ENCODE results near the gene RNF31.

The RNF31 gene

DNA sequence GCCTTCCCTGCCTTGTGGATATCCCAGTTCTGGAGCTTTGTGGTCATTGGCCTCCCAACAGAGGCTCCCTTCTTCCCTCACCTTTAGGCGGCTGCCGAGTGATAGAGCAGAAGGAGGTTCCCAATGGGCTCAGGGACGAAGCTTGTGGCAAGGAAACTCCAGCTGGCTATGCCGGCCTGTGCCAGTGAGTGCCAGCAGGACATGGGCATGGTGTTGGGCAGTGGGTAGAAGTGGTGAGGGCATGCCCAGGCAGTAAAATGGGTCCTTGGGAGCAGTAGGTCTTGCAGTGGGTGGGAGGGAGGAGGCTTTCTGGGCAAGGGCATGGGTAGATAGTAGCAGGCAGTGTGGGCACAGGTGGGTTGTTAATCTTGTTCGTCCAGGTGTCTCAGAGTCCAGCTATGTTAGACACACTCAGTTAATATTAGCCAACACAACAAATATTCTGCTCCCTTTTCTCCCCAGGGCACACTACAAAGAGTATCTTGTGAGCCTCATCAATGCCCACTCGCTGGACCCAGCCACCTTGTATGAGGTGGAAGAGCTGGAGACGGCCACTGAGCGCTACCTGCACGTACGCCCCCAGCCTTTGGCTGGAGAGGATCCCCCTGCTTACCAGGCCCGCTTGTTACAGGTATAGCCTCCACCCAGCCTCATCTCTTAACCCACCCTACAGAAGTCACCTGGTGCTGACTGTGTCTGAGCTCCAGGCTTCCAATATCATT lies 12.6 kb downstream of the RNF31 start:
- no peak for FAIRE-seq

DNA sequence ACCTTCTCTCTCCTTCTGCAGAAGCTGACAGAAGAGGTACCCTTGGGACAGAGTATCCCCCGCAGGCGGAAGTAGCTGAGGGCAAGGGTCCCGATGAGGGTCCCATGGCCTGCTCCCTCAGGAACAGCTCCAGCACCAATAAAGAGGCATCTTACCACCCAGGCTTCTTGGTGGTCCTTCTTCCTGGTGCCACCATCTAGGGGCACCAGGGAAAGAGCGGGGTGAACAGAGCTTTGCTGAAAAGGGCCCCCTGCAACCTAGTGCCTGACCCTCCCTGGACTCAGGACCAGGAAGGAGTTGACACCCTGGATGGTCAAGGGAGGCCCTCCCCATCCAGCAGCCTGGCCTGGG lies 13.2 kb downstream of the RNF31 start:
- DNase-seq (ENCODE audit: low spot score) (no peak), FAIRE-seq (no peak)

More for the DNA sequence above, 12.6 kb downstream of the RNF31 start:
- DNase-seq (ENCODE audit: low spot score), result no peak

GRCh38 chr14:24160850-24161804 lies 13.8 kb downstream of the RNF31 start, which contains the start of gene IRF9:
TSS of gene IRF9 (plus strand) at chr14:24161265. CDS start at chr14:24162145, 880 bp downstream.
- peak; percentile 61 for FAIRE-seq
- peak; percentile 86 for DNase-seq (ENCODE audit: low spot score)

DNA sequence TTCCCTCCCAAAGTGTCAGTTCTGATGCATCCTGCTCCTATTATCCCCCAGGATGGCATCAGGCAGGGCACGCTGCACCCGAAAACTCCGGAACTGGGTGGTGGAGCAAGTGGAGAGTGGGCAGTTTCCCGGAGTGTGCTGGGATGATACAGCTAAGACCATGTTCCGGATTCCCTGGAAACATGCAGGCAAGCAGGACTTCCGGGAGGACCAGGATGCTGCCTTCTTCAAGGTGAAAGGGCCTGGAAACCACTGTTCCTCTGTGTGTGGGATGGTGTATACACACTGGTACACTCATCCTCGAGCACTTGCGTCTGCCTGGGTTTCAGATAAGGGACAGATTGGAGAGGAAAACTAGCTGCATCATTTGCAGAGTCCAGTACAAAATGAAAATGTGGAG lies 14.8 kb downstream of the RNF31 start:
- no peak for FAIRE-seq
- no peak for DNase-seq (ENCODE audit: low spot score)

DNA sequence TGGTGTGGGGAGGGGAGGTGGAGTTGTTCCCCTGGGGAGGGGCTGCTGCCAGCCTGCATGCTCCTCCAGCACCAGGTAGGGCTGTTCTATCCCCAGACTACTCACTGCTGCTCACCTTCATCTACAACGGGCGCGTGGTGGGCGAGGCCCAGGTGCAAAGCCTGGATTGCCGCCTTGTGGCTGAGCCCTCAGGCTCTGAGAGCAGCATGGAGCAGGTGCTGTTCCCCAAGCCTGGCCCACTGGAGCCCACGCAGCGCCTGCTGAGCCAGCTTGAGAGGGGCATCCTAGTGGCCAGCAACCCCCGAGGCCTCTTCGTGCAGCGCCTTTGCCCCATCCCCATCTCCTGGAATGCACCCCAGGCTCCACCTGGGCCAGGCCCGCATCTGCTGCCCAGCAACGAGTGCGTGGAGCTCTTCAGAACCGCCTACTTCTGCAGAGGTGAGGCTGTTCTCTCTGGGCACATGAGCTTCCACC lies 17.3 kb downstream of the RNF31 start:
- no peak for FAIRE-seq
- DNase-seq (ENCODE audit: low spot score), result no peak

GRCh38 chr14:24165785-24166184 lies 18.5 kb downstream of the RNF31 start:
- no peak for DNase-seq (ENCODE audit: low spot score)
- FAIRE-seq, result no peak

DNA sequence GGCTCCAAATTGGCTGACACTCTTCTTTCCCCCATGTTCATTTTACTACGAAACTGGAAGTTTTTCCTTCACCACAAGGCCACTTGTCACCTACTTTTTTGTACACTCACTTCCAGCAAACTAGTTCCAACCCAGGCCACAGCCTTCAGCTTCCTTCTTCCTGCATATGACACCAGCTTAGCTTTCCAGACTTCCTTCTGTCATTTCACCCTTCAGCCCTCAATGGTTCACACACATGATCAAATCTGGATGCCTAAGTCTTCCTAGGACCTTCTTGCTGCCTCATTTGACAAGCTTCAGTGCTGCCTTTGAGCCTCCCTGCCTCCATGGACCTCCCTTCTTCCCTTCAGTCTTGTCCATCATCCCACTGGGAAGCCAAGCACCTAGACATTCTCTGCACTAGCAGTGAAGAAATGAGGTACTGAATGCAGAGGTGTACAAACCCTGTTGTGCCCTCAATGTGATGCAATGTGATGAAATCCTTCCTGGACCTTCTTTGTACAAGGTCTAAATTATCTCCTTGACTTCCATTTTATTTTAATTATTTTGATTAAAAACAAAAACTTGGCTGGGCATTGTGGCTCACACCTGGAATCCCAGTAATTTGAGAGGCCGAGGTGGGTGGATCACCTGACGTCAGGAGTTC lies 20.3 kb downstream of the RNF31 start:
- DNase-seq (ENCODE audit: low spot score) (no peak), FAIRE-seq (no peak)

- no peak for DNase-seq (ENCODE audit: low spot score)
- FAIRE-seq, result no peak
Observed at GRCh38 chr14:24171422-24172260, 24.3 kb downstream of the RNF31 start, which contains the start of gene REC8. TSS of gene REC8 (plus strand) at chr14:24172080. CDS start at chr14:24172553, 473 bp downstream.

GRCh38 chr14:24172261-24172860 lies 25.1 kb downstream of the RNF31 start:
- FAIRE-seq, result no peak
- DNase-seq (ENCODE audit: low spot score), result no peak

DNA sequence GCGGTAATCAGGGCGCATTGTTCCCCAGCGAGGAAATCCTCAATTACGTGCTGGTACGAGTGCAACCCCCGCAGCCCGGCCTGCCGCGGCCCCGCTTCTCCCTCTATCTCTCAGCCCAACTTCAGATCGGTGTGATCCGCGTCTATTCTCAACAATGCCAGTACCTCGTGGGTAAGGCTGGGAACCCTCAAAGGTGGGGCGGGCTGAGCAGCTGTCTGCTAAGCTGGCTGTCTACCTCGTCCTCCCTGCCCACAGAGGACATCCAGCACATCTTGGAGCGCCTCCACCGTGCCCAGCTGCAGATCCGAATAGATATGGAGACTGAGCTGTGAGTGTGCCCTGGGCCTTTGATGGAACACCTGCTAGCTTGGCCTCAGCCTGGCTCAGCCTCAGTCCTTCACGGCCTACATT lies 25.6 kb downstream of the RNF31 start:
- FAIRE-seq, result no peak
- no peak for DNase-seq (ENCODE audit: low spot score)

DNA sequence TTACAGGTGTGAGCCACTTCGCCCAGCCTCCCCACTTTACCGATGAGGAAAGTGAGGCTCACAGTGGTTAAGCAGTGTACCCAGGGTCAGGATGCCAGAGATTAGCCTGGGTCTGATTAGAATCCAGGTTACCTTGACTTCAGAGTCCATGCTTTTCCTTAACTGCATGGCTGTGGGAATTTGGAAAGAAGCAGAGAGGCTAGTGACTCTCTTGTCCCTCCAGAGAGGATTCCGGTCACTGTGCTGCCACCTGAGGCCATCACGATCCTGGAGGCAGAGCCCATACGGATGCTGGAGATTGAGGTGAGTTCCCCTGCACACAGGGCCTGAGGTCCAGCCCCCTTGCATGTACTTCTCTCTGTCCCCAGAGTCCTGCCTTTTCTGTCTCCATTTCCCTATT lies 29.3 kb downstream of the RNF31 start:
- DNase-seq (ENCODE audit: low spot score) (no peak), FAIRE-seq (no peak)

DNA sequence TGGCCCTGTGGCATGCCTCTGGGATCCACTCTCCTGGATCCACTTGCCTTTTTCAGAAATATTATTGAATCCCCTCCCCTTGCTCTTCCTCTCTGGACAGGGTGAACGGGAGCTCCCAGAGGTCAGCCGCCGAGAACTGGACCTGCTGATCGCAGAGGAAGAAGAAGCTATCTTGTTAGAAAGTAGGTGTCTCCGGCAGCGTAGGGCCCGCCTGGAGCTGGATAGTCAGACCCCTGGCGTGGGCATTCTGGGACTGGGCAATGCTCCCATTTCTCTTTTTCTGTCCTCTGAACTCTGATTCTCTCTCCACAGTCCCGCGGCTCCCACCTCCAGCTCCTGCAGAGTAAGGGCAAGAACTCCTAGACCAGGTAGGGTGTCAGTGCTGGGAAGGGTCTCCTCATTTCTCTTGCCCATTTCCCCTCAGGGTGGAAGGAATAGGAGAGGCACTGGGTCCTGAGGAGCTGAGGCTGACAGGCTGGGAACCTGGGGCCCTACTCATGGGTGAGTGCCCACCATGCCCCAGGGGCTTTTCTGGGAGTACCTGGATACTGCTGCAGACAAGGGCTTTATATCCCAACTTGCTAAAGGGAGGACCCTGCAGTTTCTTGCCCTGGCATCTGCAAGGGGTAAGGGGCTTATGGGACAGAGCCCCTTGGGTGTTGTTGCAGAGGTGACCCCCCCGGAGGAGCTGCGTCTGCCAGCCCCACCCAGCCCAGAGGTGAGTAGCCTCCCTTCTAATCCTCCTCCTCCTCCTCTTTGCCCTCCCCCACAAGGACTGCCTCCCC lies 29.9 kb downstream of the RNF31 start:
- FAIRE-seq (no peak), DNase-seq (ENCODE audit: low spot score) (no peak)

GRCh38 chr14:24177891-24178290 lies 30.6 kb downstream of the RNF31 start:
- no peak for FAIRE-seq
- DNase-seq (ENCODE audit: low spot score), result no peak

GRCh38 chr14:24178399-24179178 lies 31.3 kb downstream of the RNF31 start:
- no peak for FAIRE-seq

GRCh38 chr14:24179294-24179960 lies 32.1 kb downstream of the RNF31 start:
- DNase-seq (ENCODE audit: low spot score) (no peak), FAIRE-seq (no peak)

More at GRCh38 chr14:24178399-24179178, 31.3 kb downstream of the RNF31 start:
- DNase-seq (ENCODE audit: low spot score), result no peak

GRCh38 chr14:24179961-24180796 lies 32.9 kb downstream of the RNF31 start:
- peak; percentile 53 for DNase-seq (ENCODE audit: low spot score)

DNA sequence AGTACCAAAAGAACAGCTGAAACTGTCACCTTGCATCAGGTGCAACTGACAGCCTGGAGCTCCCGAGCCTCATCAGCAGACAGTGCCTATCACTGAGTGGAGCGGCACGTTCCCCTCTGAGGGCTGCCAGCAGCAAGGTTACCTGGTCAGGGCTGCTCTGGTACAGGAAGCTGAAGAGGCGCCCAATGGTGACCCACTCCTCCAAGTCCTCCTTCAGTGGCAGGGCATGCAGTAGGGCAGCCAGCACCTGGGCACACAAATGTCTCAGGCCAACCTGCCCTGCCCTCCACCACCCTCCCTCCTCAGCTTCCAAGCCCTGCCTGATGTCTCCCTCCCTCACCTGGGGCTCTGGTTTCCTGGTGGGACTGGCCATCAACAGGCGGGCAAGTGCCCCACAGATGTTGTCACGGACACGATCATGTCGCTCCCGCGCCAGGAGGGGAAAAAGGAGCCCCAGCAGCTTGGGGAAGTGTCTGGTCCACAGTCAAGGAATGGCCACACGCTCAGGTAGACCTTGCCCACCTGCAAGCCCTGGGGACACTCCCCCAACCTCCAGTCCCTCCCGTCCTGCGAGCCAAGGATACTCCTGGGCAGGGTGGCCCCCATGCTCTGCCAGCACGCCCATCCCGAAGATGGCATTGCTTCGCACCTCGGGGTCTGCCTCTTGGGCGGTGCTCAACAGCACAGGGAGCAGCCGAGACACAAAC lies 34.2 kb downstream of the RNF31 start:
- FAIRE-seq (no peak), DNase-seq (ENCODE audit: low spot score) (no peak)

More at GRCh38 chr14:24179961-24180796, 32.9 kb downstream of the RNF31 start:
- FAIRE-seq, result no peak

Measured in RCC 7860 (cell line).